K562 (cell line): Measurements from ENCODE around the gene PITPNM1. TPM values are rescaled to one million over a fixed set of nuclear protein-coding genes. Genes with fewer than 3 reads are reported as not detected.

Source experiments
- KLF16 ChIP-seq: IDR thresholded peaks from 2 replicates; pipeline ENCODE4 v1.6.1; 2016; ENCODE audit warnings: antibody characterized with exemption
- OTX1 ChIP-seq: fragments of 450-650 bp; formaldehyde crosslinking; IDR thresholded peaks from 2 replicates; pipeline ENCODE4 v1.4.0; 2022; ENCODE audit warnings: mild to moderate bottlenecking
- POLR2G ChIP-seq: fragments of 200-400 bp; formaldehyde crosslinking; IDR thresholded peaks from 2 replicates; pipeline ENCODE4 v1.6.1; 2017; ENCODE audit warnings: low read depth, mild to moderate bottlenecking, antibody characterized with exemption, low read length, moderate library complexity
- PTTG1 ChIP-seq: fragments of 450-650 bp; IDR thresholded peaks from 2 replicates; pipeline ENCODE4 v1.6.1; 2016; ENCODE audit warnings: low read depth, mild to moderate bottlenecking, missing genetic modification characterization, missing compliant biosample characterization
- RNF2 ChIP-seq: sonication (generic); IDR thresholded peaks from 2 replicates; pipeline ENCODE4 v1.6.1; 2016
- SUPT5H ChIP-seq: fragments of 450-650 bp; IDR thresholded peaks from 2 replicates; pipeline ENCODE4 v1.6.1; 2016
- TCF3 ChIP-seq: sonication (generic); formaldehyde crosslinking; IDR thresholded peaks from 2 replicates; pipeline ENCODE4 v1.4.0; 2020; ENCODE audit warnings: mild to moderate bottlenecking, missing genetic modification reagents
- XRCC3 ChIP-seq: fragments of 450-650 bp; IDR thresholded peaks from 2 replicates; pipeline ENCODE4 v1.6.1; 2017; ENCODE audit warnings: mild to moderate bottlenecking, moderate library complexity
- XRCC5 ChIP-seq: fragments of 200-400 bp; formaldehyde crosslinking; IDR thresholded peaks from 2 replicates; pipeline ENCODE4 v1.6.1; 2017; ENCODE audit warnings: low read depth, mild to moderate bottlenecking, low read length
- ZNF639 ChIP-seq, 2 experiments: fragments of 200-800 bp in 1 of 2; sonication (Bioruptor generic) in 1 of 2; sonication (generic) in 1 of 2; formaldehyde crosslinking in 1 of 2; IDR thresholded peaks in 1 of 2; conservative IDR thresholded peaks in 1 of 2; 2 replicates each; pipeline versions ENCODE4 v1.5.0 to v1.6.1; 2016 to 2020; ENCODE audit warnings: missing compliant biosample characterization in 1 of 2, missing genetic modification characterization in 1 of 2, missing genetic modification reagents in 1 of 2
- polyA plus RNA-seq, 8 experiments: library from polyadenylated mRNA; depleted of rRNA in 4 of 8; stranded (reverse) in 5 of 8; unstranded in 3 of 8; fragments of >200 nt; fragmentation: Nextera tagmentation in 2 of 8; fragmentation: Illumina TruSeq in 1 of 8; extraction: Ambion mirVana in 2 of 8; extraction: Trizol in 1 of 8; gene quantifications; 2 replicates each; pipeline versions ENCODE4 v1.2.1 to v1.2.3, GENCODE V29; 2011 to 2014; ENCODE audit warnings: inconsistent platforms in 1 of 8, missing spikeins in 1 of 8
- total RNA-seq, 7 experiments: library from RNA; depleted of rRNA in 6 of 7; stranded (reverse); fragments of >200 nt in 6 of 7; fragmentation: Illumina TruSeq in 2 of 7; extraction: Trizol in 2 of 7; gene quantifications; 2 replicates each; pipeline versions ENCODE4 v1.2.1 to v1.2.3, GENCODE V29; 2011 to 2021; ENCODE audit warnings: low replicate concordance in 1 of 7
- TF ChIP-seq, protein P1 (sequence below): fragments of 250-450 bp; sonication (Bioruptor Pico); IDR thresholded peaks from 2 replicates; pipeline ENCODE4 v1.4.0; 2020
- TF ChIP-seq, protein P2 (sequence below): fragments of 450-650 bp; formaldehyde crosslinking; IDR thresholded peaks from 2 replicates; pipeline ENCODE4 v1.4.0; 2020; ENCODE audit warnings: mild to moderate bottlenecking, moderate library complexity
- TF ChIP-seq, protein P3 (sequence below): conservative IDR thresholded peaks from 2 replicates; pipeline ENCODE4 v1.6.1; 2011; ENCODE audit warnings: low read depth, mild to moderate bottlenecking, low read length; ENCODE audit not compliant: control insufficient read depth
- TF ChIP-seq, protein P4 (sequence below): fragments of 450-650 bp; formaldehyde crosslinking; IDR thresholded peaks from 2 replicates; pipeline ENCODE4 v1.4.0; 2020; ENCODE audit warnings: mild to moderate bottlenecking, mixed read lengths

Gene PITPNM1
- total and polyA plus RNA-seq, 9 of the 15 experiments (the other 6 are each of a cell fraction or from before 2014, with no cell fraction given), result 0.11 to 53.7 (median 16.0) TPM

DNA sequence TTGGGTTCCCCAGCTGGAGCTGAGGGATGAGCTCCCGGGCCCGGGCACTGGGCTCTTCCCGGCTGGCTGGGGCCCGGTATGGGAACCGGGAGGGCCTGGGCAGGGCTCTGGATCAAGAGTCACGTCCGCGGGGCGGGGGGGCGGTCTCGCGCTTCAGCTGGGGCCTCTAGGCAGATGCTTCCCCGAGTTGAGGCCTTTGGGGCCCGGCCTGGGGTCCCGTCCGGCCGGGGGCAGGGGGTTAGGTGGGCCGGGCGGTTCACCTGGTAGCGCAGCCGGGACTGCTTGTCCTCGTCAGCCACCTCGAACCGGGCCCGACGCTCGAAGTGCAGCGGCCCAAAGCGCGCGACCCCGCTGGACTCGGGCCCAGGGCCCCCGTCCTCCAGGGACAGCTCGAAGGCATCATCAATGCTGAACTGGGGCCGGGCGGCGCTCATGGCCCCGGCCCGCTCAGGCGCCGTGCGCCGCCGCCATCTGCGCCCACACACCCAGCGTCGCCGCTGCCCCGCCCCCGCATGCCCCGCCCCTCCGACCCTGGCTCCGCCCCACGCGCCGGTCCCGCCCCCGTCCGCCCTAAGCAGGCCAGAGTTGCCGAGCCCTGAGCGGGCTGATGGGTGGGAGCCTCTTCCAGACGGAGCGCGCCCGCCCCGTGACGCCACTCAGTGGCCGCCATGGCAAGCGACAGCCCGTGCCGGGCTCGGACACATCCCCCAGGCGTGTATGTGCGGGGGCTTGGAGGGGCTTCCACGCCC is 36.2 kb downstream of the PITPNM1 start, which contains the start of gene TMEM134 (continued):
- 0 out of 2 replicates have a peak, but pooled peaks have one; percentile 18 for TF ChIP-seq RNF2
- TF ChIP-seq SUPT5H, result peak; percentile 79; the same call in 1 of the 2 replicates
- TF ChIP-seq XRCC3, result no peak
- TF ChIP-seq, protein P1, sequence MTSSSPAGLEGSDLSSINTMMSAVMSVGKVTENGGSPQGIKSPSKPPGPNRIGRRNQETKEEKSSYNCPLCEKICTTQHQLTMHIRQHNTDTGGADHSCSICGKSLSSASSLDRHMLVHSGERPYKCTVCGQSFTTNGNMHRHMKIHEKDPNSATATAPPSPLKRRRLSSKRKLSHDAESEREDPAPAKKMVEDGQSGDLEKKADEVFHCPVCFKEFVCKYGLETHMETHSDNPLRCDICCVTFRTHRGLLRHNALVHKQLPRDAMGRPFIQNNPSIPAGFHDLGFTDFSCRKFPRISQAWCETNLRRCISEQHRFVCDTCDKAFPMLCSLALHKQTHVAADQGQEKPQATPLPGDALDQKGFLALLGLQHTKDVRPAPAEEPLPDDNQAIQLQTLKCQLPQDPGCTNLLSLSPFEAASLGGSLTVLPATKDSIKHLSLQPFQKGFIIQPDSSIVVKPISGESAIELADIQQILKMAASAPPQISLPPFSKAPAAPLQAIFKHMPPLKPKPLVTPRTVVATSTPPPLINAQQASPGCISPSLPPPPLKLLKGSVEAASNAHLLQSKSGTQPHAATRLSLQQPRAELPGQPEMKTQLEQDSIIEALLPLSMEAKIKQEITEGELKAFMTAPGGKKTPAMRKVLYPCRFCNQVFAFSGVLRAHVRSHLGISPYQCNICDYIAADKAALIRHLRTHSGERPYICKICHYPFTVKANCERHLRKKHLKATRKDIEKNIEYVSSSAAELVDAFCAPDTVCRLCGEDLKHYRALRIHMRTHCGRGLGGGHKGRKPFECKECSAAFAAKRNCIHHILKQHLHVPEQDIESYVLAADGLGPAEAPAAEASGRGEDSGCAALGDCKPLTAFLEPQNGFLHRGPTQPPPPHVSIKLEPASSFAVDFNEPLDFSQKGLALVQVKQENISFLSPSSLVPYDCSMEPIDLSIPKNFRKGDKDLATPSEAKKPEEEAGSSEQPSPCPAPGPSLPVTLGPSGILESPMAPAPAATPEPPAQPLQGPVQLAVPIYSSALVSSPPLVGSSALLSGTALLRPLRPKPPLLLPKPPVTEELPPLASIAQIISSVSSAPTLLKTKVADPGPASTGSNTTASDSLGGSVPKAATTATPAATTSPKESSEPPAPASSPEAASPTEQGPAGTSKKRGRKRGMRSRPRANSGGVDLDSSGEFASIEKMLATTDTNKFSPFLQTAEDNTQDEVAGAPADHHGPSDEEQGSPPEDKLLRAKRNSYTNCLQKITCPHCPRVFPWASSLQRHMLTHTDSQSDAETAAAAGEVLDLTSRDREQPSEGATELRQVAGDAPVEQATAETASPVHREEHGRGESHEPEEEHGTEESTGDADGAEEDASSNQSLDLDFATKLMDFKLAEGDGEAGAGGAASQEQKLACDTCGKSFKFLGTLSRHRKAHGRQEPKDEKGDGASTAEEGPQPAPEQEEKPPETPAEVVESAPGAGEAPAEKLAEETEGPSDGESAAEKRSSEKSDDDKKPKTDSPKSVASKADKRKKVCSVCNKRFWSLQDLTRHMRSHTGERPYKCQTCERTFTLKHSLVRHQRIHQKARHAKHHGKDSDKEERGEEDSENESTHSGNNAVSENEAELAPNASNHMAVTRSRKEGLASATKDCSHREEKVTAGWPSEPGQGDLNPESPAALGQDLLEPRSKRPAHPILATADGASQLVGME (CRISPR knock-in tag), result no peak
- TF ChIP-seq, protein P2, sequence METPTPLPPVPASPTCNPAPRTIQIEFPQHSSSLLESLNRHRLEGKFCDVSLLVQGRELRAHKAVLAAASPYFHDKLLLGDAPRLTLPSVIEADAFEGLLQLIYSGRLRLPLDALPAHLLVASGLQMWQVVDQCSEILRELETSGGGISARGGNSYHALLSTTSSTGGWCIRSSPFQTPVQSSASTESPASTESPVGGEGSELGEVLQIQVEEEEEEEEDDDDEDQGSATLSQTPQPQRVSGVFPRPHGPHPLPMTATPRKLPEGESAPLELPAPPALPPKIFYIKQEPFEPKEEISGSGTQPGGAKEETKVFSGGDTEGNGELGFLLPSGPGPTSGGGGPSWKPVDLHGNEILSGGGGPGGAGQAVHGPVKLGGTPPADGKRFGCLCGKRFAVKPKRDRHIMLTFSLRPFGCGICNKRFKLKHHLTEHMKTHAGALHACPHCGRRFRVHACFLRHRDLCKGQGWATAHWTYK, result 0 out of 2 replicates have a peak, but pooled peaks have one; percentile 63
- TF ChIP-seq, protein P3, sequence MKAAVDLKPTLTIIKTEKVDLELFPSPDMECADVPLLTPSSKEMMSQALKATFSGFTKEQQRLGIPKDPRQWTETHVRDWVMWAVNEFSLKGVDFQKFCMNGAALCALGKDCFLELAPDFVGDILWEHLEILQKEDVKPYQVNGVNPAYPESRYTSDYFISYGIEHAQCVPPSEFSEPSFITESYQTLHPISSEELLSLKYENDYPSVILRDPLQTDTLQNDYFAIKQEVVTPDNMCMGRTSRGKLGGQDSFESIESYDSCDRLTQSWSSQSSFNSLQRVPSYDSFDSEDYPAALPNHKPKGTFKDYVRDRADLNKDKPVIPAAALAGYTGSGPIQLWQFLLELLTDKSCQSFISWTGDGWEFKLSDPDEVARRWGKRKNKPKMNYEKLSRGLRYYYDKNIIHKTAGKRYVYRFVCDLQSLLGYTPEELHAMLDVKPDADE, result peak; percentile 78
- TF ChIP-seq KLF16, result 0 out of 2 replicates have a peak, but pooled peaks have one; percentile 14
- TF ChIP-seq OTX1, result no peak
- TF ChIP-seq POLR2G, result peak; percentile 93
- no peak for TF ChIP-seq PTTG1 (tag)
- TF ChIP-seq, protein P4, sequence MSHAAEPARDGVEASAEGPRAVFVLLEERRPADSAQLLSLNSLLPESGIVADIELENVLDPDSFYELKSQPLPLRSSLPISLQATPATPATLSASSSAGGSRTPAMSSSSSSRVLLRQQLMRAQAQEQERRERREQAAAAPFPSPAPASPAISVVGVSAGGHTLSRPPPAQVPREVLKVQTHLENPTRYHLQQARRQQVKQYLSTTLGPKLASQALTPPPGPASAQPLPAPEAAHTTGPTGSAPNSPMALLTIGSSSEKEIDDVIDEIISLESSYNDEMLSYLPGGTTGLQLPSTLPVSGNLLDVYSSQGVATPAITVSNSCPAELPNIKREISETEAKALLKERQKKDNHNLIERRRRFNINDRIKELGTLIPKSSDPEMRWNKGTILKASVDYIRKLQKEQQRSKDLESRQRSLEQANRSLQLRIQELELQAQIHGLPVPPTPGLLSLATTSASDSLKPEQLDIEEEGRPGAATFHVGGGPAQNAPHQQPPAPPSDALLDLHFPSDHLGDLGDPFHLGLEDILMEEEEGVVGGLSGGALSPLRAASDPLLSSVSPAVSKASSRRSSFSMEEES (CRISPR knock-in tag), result no peak
- TF ChIP-seq XRCC5, result peak; percentile 84
- no peak for TF ChIP-seq TCF3
- TF ChIP-seq ZNF639 (CRISPR knock-in tag; conservative IDR thresholded peaks at IDR 0.05 in 1 of 2, IDR thresholded peaks at IDR 0.05 in 1 of 2), result peak in 1 of 2 experiments; percentile 80; a peak in 2 of 4 replicates
